Measurements from ENCODE around the gene LASP1.
A peak's percentile ranks its signal among the peaks of the same experiment; 100 is the strongest.

Gene LASP1

GRCh38 chr17:38897671-38898290 is 27.9 kb downstream of the LASP1 start:
- DNase-seq (ENCODE audit: low read depth in 1 of 2, low spot score in 1 of 2), result no peak
- no peaks in the 10 kb centered on the region for H3K27me3 ChIP-seq (ENCODE audit: insufficient read depth, poor library complexity, severe bottlenecking)
- TF ChIP-seq REST (IDR thresholded peaks at IDR 0.05; ENCODE audit: insufficient replicate concordance, low read depth), result no peak
- TF ChIP-seq, protein P1, sequence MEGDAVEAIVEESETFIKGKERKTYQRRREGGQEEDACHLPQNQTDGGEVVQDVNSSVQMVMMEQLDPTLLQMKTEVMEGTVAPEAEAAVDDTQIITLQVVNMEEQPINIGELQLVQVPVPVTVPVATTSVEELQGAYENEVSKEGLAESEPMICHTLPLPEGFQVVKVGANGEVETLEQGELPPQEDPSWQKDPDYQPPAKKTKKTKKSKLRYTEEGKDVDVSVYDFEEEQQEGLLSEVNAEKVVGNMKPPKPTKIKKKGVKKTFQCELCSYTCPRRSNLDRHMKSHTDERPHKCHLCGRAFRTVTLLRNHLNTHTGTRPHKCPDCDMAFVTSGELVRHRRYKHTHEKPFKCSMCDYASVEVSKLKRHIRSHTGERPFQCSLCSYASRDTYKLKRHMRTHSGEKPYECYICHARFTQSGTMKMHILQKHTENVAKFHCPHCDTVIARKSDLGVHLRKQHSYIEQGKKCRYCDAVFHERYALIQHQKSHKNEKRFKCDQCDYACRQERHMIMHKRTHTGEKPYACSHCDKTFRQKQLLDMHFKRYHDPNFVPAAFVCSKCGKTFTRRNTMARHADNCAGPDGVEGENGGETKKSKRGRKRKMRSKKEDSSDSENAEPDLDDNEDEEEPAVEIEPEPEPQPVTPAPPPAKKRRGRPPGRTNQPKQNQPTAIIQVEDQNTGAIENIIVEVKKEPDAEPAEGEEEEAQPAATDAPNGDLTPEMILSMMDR (IDR thresholded peaks at IDR 0.05; ENCODE audit: insufficient read depth, low read length), result no peak
- TF ChIP-seq POLR2AphosphoS5 (IDR thresholded peaks at IDR 0.05; ENCODE audit: low read depth), result no peak
- no peak for TF ChIP-seq SPI1 (IDR thresholded peaks at IDR 0.05; ENCODE audit: borderline replicate concordance, low read depth)
- TF ChIP-seq GABPA (IDR thresholded peaks at IDR 0.05; ENCODE audit: low read depth), result no peak
- no peak overlapping the region for H3K4me3 ChIP-seq (replicated peaks; ENCODE audit: insufficient read depth, low read length)
- H3K27ac ChIP-seq (replicated peaks), result peak overlapping the region; percentile 96

GRCh38 chr17:38898291-38898679 is 28.4 kb downstream of the LASP1 start:
- peak in 1 of 2 experiments; percentile 49 for DNase-seq (ENCODE audit: low read depth in 1 of 2, low spot score in 1 of 2)
- Histone ChIP-seq H3K27me3 (ENCODE audit: insufficient read depth, poor library complexity, severe bottlenecking) (no peaks in the 10 kb centered on the region), H3K27ac (replicated peaks) (peak overlapping the region; percentile 96), H3K4me3 (replicated peaks; ENCODE audit: insufficient read depth, low read length) (no peak overlapping the region)
- no peak for TF ChIP-seq POLR2AphosphoS5 (IDR thresholded peaks at IDR 0.05; ENCODE audit: low read depth)
- no peak for TF ChIP-seq REST (IDR thresholded peaks at IDR 0.05; ENCODE audit: insufficient replicate concordance, low read depth)
- TF ChIP-seq GABPA (IDR thresholded peaks at IDR 0.05; ENCODE audit: low read depth), result no peak

GRCh38 chr17:38898812-38899348 is 29.0 kb downstream of the LASP1 start:
- peak overlapping the region; percentile 96 for H3K27ac ChIP-seq (replicated peaks)

More at GRCh38 chr17:38898812-38899348, 29.0 kb downstream of the LASP1 start:
- TF ChIP-seq POLR2AphosphoS5 (IDR thresholded peaks at IDR 0.05; ENCODE audit: low read depth) (peak; percentile 98), SPI1 (IDR thresholded peaks at IDR 0.05; ENCODE audit: borderline replicate concordance, low read depth) (peak; percentile 53; the same call in 1 of the 2 replicates), REST (IDR thresholded peaks at IDR 0.05; ENCODE audit: insufficient replicate concordance, low read depth) (no peak), GABPA (IDR thresholded peaks at IDR 0.05; ENCODE audit: low read depth) (peak; percentile 52; the same call in 1 of the 2 replicates)
- TF ChIP-seq, protein P1 (IDR thresholded peaks at IDR 0.05; ENCODE audit: insufficient read depth, low read length), result no peak
- Histone ChIP-seq H3K4me3 (replicated peaks; ENCODE audit: insufficient read depth, low read length) (no peak overlapping the region), H3K27me3 (ENCODE audit: insufficient read depth, poor library complexity, severe bottlenecking) (no peaks in the 10 kb centered on the region)
- peak; percentile 88 to 95 for DNase-seq (ENCODE audit: low read depth in 1 of 2, low spot score in 1 of 2)
